MV-4-11 (cell line): Measurements from ENCODE around the gene POMGNT2.

Experiments used
- DNase-seq: peaks from one replicate; lab custom pipeline; 2025; lab: John Stamatoyannopoulos, UW

The POMGNT2 gene

GRCh38 chr3:43102773-43103480 lies 3.0 kb downstream of the POMGNT2 start:
- DNase-seq, result no peak

- DNase-seq, result no peak
Observed at GRCh38 chr3:43098761-43099160, 7.1 kb downstream of the POMGNT2 start.

- DNase-seq, result no peak
Observed at GRCh38 chr3:43097400-43098080, 8.3 kb downstream of the POMGNT2 start.

GRCh38 chr3:43096761-43097160 lies 9.1 kb downstream of the POMGNT2 start:
- DNase-seq, result no peak

GRCh38 chr3:43095370-43095769 lies 10.5 kb downstream of the POMGNT2 start:
- no peak for DNase-seq

GRCh38 chr3:43094851-43095250 lies 11.0 kb downstream of the POMGNT2 start:
- no peak for DNase-seq

GRCh38 chr3:43094381-43094780 lies 11.5 kb downstream of the POMGNT2 start:
- no peak for DNase-seq

- DNase-seq, result no peak
Observed at GRCh38 chr3:43093974-43094373, 11.9 kb downstream of the POMGNT2 start.

- no peak for DNase-seq
Observed at GRCh38 chr3:43093006-43093405, 12.9 kb downstream of the POMGNT2 start.

GRCh38 chr3:43091481-43091880 lies 14.4 kb downstream of the POMGNT2 start:
- no peak for DNase-seq

GRCh38 chr3:43090238-43090637 lies 15.6 kb downstream of the POMGNT2 start:
- no peak for DNase-seq

GRCh38 chr3:43089081-43089480 lies 16.8 kb downstream of the POMGNT2 start:
- no peak for DNase-seq

GRCh38 chr3:43087249-43087776 lies 18.6 kb downstream of the POMGNT2 start:
- no peak for DNase-seq

- no peak for DNase-seq
Observed at GRCh38 chr3:43086460-43087165, 19.3 kb downstream of the POMGNT2 start.

- no peak for DNase-seq
Observed at GRCh38 chr3:43082457-43082856, 23.4 kb downstream of the POMGNT2 start.

- no peak for DNase-seq
Observed at GRCh38 chr3:43081796-43082195, 24.1 kb downstream of the POMGNT2 start.

GRCh38 chr3:43080726-43081568 lies 24.9 kb downstream of the POMGNT2 start:
- no peak for DNase-seq

- no peak for DNase-seq
Observed at GRCh38 chr3:43079536-43080332, 26.1 kb downstream of the POMGNT2 start.

- DNase-seq, result no peak
Observed at GRCh38 chr3:43077707-43078106, 28.2 kb downstream of the POMGNT2 start.

- DNase-seq, result no peak
Observed at GRCh38 chr3:43077261-43077660, 28.6 kb downstream of the POMGNT2 start.

- DNase-seq, result no peak
Observed at GRCh38 chr3:43076857-43077256, 29.0 kb downstream of the POMGNT2 start.
